Measurements from ENCODE around the gene OPCML.

The OPCML gene

GRCh38 chr11:132718711-132719671, 813.3 kb downstream of the OPCML start:
- Histone ChIP-seq H3K27me3 (ENCODE audit: insufficient read depth, low read length) (no peaks in the 10 kb centered on the region), H3K9me2 (ENCODE audit: low read depth, low read length) (no peaks in the 10 kb centered on the region), H3F3A (ENCODE audit: insufficient read depth, low read length) (no peaks in the 10 kb centered on the region), H4K20me1 (ENCODE audit: insufficient read depth, low read length) (no peaks in the 10 kb centered on the region), H3K27ac (ENCODE audit: low read depth, low read length, poor library complexity, severe bottlenecking) (no peak overlapping the region), H3K9me3 (ENCODE audit: low read length) (no peaks in the 10 kb centered on the region), H3K36me3 (ENCODE audit: insufficient read depth, low read length) (no peaks in the 10 kb centered on the region), H3K9ac (ENCODE audit: low read length) (no peak overlapping the region), H3K4me1 (ENCODE audit: insufficient read depth, low read length, severe bottlenecking) (no peaks in the 10 kb centered on the region), H3K79me2 (ENCODE audit: insufficient read depth, low read length) (no peaks in the 10 kb centered on the region), H3K4me2 (ENCODE audit: low read length) (no peak overlapping the region), H2AFZ (ENCODE audit: low read length) (no peak overlapping the region), H3K4me3 (ENCODE audit: low read depth, low read length, poor library complexity, severe bottlenecking) (no peak overlapping the region)
- TF ChIP-seq CTCF (IDR thresholded peaks at IDR 0.05; ENCODE audit: low read length), result no peak
- TF ChIP-seq EZH2 (IDR thresholded peaks at IDR 0.05; ENCODE audit: borderline replicate concordance, low read length), result no peak

GRCh38 chr11:132717824-132718223, 814.5 kb downstream of the OPCML start:
- Histone ChIP-seq H2AFZ (ENCODE audit: low read length) (no peak overlapping the region), H3K79me2 (ENCODE audit: insufficient read depth, low read length) (no peaks in the 10 kb centered on the region), H3K27me3 (ENCODE audit: insufficient read depth, low read length) (no peaks in the 10 kb centered on the region), H3K4me2 (ENCODE audit: low read length) (no peak overlapping the region), H3F3A (ENCODE audit: insufficient read depth, low read length) (no peaks in the 10 kb centered on the region), H3K36me3 (ENCODE audit: insufficient read depth, low read length) (no peaks in the 10 kb centered on the region), H3K9me3 (ENCODE audit: low read length) (no peaks in the 10 kb centered on the region), H4K20me1 (ENCODE audit: insufficient read depth, low read length) (no peaks in the 10 kb centered on the region), H3K9me2 (ENCODE audit: low read depth, low read length) (no peaks in the 10 kb centered on the region), H3K27ac (ENCODE audit: low read depth, low read length, poor library complexity, severe bottlenecking) (no peak overlapping the region), H3K4me3 (ENCODE audit: low read depth, low read length, poor library complexity, severe bottlenecking) (no peak overlapping the region), H3K9ac (ENCODE audit: low read length) (no peak overlapping the region), H3K4me1 (ENCODE audit: insufficient read depth, low read length, severe bottlenecking) (no peaks in the 10 kb centered on the region)
- TF ChIP-seq CTCF (IDR thresholded peaks at IDR 0.05; ENCODE audit: low read length) (no peak), EZH2 (IDR thresholded peaks at IDR 0.05; ENCODE audit: borderline replicate concordance, low read length) (no peak)

DNA sequence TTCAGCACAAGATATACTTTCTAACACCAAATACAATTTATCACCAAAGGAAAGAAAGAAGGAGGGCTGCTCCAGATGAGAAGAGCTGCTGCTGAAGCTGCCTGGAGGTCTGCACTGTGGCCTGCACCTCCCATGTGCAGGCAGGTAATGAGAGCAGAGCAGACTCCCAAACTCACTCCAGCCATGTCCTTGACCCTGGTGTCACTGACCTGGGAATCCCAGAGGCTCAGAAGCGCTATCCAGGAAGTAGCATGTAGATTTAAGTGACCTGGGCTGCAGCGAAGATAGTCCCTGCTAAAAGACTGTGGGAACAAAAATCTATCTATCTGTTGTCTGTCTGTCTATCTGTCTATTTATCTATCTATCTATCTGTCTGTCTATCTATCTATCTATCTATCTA, 816.3 kb downstream of the OPCML start:
- H3K4me2 ChIP-seq (ENCODE audit: low read length), result no peak overlapping the region
- no peaks in the 10 kb centered on the region for H3K4me1 ChIP-seq (ENCODE audit: insufficient read depth, low read length, severe bottlenecking)
- H3K27ac ChIP-seq (ENCODE audit: low read depth, low read length, poor library complexity, severe bottlenecking), result no peak overlapping the region
- no peaks in the 10 kb centered on the region for H3K79me2 ChIP-seq (ENCODE audit: insufficient read depth, low read length)
- H3K9me3 ChIP-seq (ENCODE audit: low read length), result no peaks in the 10 kb centered on the region
- no peak overlapping the region for H2AFZ ChIP-seq (ENCODE audit: low read length)
- H3F3A ChIP-seq (ENCODE audit: insufficient read depth, low read length), result no peaks in the 10 kb centered on the region
- no peaks in the 10 kb centered on the region for H4K20me1 ChIP-seq (ENCODE audit: insufficient read depth, low read length)
- H3K9me2 ChIP-seq (ENCODE audit: low read depth, low read length), result no peaks in the 10 kb centered on the region
- H3K27me3 ChIP-seq (ENCODE audit: insufficient read depth, low read length), result no peaks in the 10 kb centered on the region
- no peak overlapping the region for H3K4me3 ChIP-seq (ENCODE audit: low read depth, low read length, poor library complexity, severe bottlenecking)
- TF ChIP-seq EZH2 (IDR thresholded peaks at IDR 0.05; ENCODE audit: borderline replicate concordance, low read length) (no peak), CTCF (IDR thresholded peaks at IDR 0.05; ENCODE audit: low read length) (no peak)
- no peaks in the 10 kb centered on the region for H3K36me3 ChIP-seq (ENCODE audit: insufficient read depth, low read length)
- no peak overlapping the region for H3K9ac ChIP-seq (ENCODE audit: low read length)

All from OCI-LY1 (cell line).